ENCODE data around the gene TRIM36. TPM values are rescaled to one million over a fixed set of nuclear protein-coding genes. Genes with fewer than 3 reads are reported as not detected.

TRIM36 gene
- total RNA-seq, 1 experiment from 2014 or later = 12.6 TPM

GRCh38 chr5:115170134-115170928 is 623 bp upstream of the TRIM36 start:
- ChIA-PET CTCF (no interaction called here), POLR2A (interaction anchor here (0.8 to 1.1 kb wide), 3 partner anchors 10 to 92 kb away, joined by 3 to 4 read pairs (median 4); no protein-coding TSS in a partner anchor), RAD21 (ENCODE audit: low non-redundant PET in 1 of 2, low total read pairs in 2 of 2, uncharacterized antibody in 2 of 2, unreplicated experiment in 2 of 2) (no interaction called here)
- peak overlapping the region; percentile 67 to 89 for H3K4me3 ChIP-seq (replicated peaks in 1 of 2; ENCODE audit: low read depth in 1 of 2, low read length in 2 of 2)
- H3K9me3 ChIP-seq (ENCODE audit: control insufficient read depth in 1 of 2, insufficient read depth in 1 of 2, low read depth in 1 of 2, low read length in 2 of 2) = peaks cover 0 to 3% of the 10 kb centered on the region in 2 experiments; a peak in 1 of 4 replicates
- H4K20me1 ChIP-seq (ENCODE audit: insufficient read depth) = no peaks in the 10 kb centered on the region
- TF ChIP-seq POLR2A (IDR thresholded peaks at IDR 0.05; ENCODE audit: borderline replicate concordance, extremely low read depth, insufficient read depth, insufficient read length) (peak; percentile 70), FOSL1 (IDR thresholded peaks at IDR 0.05; ENCODE audit: low read depth) (no peak), EZH2 (IDR thresholded peaks at IDR 0.05) (no peak), SIN3A (IDR thresholded peaks at IDR 0.05; ENCODE audit: low read depth) (no peak; the same call in 1 of the 2 replicates), JUND (IDR thresholded peaks at IDR 0.05) (no peak), CBX3 (IDR thresholded peaks at IDR 0.05; ENCODE audit: low read depth) (peak; percentile 17; the same call in 1 of the 2 replicates), RAD21 (IDR thresholded peaks at IDR 0.05; ENCODE audit: low read depth) (no peak), ZFX (IDR thresholded peaks at IDR 0.05) (peak; percentile 30; the same call in 1 of the 2 replicates), POLR2AphosphoS5 (IDR thresholded peaks at IDR 0.05; ENCODE audit: low read depth, low read length) (no peak), ZBTB33 (IDR thresholded peaks at IDR 0.05; ENCODE audit: extremely low read depth, insufficient replicate concordance, low read length) (no peak)
- H3K4me1 ChIP-seq (ENCODE audit: control insufficient read depth in 1 of 2, insufficient read depth in 2 of 2, low read length in 2 of 2) = peaks cover 11 to 22% of the 10 kb centered on the region in 2 experiments; a peak in 3 of 4 replicates
- peak overlapping the region; percentile 56 for H2AFZ ChIP-seq (ENCODE audit: low read depth, low read length, poor library complexity, severe bottlenecking)
- no peaks in the 10 kb centered on the region for H3K9me2 ChIP-seq (ENCODE audit: insufficient read depth)
- H3K9ac ChIP-seq (ENCODE audit: low read length) = peak overlapping the region; percentile 63
- peak overlapping the region; percentile 70 for H3K27ac ChIP-seq (ENCODE audit: low read depth, low read length)
- no peak for DNase-seq (ENCODE audit: low read depth, low spot score)
- H3K27me3 ChIP-seq (ENCODE audit: insufficient read depth, low read length) = no peaks in the 10 kb centered on the region
- ATAC-seq = peak; percentile 70
- no peaks in the 10 kb centered on the region for H3K36me3 ChIP-seq (ENCODE audit: control insufficient read depth in 1 of 2, insufficient read depth in 2 of 2, low read length in 2 of 2)
- H3K4me2 ChIP-seq (ENCODE audit: low read length) = peak overlapping the region; percentile 98
- no peaks in the 10 kb centered on the region for H3K79me2 ChIP-seq (ENCODE audit: insufficient read depth, low read length)
- BruUV-seq (replicated peaks) = no TSS peak
- intact Hi-C loops (cut with micrococcal nuclease) = no loop called here
